ENCODE results near the gene C16orf54.

DNA sequence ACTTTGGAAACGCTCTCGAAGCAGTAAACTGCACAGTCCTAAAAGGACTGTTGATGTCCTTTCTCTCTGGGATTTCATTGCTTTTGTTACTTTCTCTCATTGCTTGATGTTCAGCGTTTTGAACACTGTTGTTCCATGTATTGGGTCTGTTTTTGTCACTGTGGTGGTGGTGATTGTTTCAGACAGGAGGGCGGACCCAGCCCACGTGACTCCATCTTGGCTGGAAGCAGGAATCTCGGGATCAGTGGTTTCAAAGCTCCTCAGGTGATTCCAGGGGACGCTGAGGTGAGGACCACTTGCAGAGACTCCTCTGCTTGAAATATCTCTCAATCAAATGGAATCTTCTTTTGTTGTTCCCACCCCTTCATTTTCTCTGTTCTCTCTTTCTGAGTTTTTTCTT lies 18.3 kb downstream of the C16orf54 start:
- TF ChIP-seq, protein P1, sequence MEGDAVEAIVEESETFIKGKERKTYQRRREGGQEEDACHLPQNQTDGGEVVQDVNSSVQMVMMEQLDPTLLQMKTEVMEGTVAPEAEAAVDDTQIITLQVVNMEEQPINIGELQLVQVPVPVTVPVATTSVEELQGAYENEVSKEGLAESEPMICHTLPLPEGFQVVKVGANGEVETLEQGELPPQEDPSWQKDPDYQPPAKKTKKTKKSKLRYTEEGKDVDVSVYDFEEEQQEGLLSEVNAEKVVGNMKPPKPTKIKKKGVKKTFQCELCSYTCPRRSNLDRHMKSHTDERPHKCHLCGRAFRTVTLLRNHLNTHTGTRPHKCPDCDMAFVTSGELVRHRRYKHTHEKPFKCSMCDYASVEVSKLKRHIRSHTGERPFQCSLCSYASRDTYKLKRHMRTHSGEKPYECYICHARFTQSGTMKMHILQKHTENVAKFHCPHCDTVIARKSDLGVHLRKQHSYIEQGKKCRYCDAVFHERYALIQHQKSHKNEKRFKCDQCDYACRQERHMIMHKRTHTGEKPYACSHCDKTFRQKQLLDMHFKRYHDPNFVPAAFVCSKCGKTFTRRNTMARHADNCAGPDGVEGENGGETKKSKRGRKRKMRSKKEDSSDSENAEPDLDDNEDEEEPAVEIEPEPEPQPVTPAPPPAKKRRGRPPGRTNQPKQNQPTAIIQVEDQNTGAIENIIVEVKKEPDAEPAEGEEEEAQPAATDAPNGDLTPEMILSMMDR (conservative IDR thresholded peaks at IDR 0.05), result no peak
- TF ChIP-seq ZFX (IDR thresholded peaks at IDR 0.05), result no peak

Measured in C4-2B (cell line).